Measurements from ENCODE around the gene UNCX.

GRCh38 chr7:1225030-1225429 is 7.6 kb upstream of the UNCX start:
- TF ChIP-seq POLR2AphosphoS5 (IDR thresholded peaks at IDR 0.05): no peak
- TF ChIP-seq, protein P1, sequence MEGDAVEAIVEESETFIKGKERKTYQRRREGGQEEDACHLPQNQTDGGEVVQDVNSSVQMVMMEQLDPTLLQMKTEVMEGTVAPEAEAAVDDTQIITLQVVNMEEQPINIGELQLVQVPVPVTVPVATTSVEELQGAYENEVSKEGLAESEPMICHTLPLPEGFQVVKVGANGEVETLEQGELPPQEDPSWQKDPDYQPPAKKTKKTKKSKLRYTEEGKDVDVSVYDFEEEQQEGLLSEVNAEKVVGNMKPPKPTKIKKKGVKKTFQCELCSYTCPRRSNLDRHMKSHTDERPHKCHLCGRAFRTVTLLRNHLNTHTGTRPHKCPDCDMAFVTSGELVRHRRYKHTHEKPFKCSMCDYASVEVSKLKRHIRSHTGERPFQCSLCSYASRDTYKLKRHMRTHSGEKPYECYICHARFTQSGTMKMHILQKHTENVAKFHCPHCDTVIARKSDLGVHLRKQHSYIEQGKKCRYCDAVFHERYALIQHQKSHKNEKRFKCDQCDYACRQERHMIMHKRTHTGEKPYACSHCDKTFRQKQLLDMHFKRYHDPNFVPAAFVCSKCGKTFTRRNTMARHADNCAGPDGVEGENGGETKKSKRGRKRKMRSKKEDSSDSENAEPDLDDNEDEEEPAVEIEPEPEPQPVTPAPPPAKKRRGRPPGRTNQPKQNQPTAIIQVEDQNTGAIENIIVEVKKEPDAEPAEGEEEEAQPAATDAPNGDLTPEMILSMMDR (IDR thresholded peaks at IDR 0.05): no peak

Measured in breast epithelium (tissue), 3 donors.